NCI-H2171 treated with DMSO at 0.1 percent for 48 hours (cell line): ENCODE measurements around the gene FOCAD.
A peak's percentile ranks its signal among the peaks of the same experiment; 100 is the strongest.
"Not testable (repeated sequence)": the region's sequence is repeated elsewhere in the genome, so short reads cannot be mapped to it uniquely, and the experiment has no call there.

ENCODE experiments used
- DNase-seq: peaks from one replicate; lab custom pipeline; 2025; lab: John Stamatoyannopoulos, UW

The FOCAD gene

DNA sequence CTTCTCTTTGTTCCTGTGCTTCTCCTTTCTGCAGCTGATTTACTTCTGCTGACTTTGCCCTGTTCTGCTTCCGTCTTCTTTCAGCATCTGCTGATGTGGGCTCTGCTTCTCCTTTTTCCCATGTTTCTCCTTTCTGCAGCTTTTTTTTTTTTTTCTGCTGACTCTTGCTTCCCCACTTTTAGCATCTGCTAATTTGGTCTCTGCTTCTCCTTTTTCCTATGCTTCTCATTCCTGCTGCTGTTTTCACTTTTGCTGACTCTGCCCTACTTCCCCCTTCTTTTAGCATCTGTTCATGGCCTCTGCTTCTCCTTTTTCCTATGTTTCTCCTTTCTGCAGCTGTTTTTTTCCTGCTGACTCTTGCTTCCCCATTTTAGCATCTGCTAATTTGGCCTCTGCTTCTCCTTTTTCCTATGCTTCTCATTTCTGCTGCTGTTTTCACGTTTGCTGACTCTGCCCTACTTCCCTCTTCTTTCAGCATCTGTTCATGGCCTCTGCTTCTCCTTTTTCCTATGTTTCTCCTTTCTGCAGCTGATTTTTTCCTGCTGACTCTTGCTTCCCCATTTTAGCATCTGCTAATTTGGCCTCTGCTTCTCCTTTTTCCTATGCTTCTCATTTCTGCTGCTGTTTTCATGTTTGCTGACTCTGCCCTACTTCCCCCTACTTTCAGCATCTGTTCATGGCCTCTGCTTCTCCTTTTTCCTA, 289.3 kb downstream of the FOCAD start:
- DNase-seq = not testable (repeated sequence)

DNA sequence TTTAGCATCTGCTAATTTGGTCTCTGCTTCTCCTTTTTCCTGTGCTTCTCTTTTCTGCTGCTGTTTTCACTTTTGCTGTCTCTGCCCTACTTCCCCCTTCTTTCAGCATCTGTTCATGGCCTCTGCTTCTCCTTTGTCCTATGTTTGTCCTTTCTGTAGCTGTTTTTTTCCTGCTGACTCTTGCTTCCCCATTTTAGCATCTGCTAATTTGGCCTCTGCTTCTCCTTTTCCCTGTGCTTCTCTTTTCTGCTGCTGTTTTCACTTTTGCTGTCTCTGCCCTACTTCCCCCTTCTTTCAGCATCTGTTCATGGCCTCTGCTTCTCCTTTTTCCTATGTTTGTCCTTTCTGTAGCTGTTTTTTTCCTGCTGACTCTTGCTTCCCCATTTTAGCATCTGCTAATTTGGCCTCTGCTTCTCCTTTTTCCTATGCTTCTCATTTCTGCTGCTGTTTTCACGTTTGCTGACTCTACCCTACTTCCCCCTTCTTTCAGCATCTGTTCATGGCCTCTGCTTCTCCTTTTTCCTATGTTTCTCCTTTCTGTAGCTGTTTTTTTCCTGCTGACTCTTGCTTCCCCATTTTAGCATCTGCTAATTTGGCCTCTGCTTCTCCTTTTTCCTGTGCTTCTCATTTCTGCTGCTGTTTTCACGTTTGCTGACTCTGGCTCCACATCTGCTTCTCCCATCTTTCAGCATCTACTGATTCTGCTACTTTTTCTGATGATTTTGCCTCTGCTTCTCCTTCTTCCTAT, 290.3 kb downstream of the FOCAD start:
- DNase-seq = not testable (repeated sequence)

DNA sequence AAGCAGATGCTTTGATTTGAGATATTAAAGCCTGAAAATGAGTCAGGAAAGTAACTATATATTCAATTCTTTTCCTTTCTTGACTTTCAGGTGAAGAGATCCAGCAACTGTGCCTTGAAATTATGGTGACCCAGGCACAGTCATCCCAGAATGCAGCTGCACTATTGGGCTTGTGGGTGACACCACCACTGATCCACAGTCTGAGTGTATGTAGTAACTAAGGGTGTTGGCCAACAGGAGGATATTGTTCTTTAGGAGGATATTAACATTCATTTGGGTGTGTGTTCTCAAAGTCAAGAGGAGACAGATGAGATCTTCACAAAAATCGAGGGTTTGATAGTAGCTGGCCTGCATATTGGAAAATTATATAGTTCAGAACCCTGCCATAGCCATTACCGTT, 294.2 kb downstream of the FOCAD start:
- no peak for DNase-seq

DNA sequence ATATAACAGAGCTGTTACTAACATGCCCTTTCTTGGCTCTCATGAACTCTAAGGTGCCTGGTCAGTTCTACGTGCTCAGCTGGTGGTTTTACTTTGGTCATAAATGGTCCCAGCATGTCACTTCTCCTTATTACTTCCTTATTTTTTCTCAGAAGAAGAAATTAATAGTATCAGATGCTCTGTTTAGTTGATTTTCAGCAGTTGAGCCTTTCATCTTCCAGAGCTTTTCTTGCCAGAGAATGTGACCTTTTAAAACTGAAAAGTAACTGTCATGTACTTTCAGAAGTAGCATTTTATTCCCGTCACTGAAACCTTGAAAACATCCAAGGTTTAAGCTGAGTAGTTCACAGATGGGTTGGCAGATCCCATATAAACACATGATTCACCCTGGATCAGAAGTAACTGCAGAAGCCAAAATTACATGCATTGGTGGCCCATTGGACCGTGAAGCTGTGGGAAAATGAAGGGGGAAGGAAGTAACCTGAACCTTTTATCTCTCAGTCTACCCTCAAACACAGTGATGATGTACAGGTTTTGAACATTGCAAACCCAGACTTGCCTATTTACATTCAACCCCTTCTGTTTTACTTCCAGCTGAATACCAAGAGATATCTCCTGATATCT, 296.9 kb downstream of the FOCAD start:
- peak; percentile 74 for DNase-seq

DNA sequence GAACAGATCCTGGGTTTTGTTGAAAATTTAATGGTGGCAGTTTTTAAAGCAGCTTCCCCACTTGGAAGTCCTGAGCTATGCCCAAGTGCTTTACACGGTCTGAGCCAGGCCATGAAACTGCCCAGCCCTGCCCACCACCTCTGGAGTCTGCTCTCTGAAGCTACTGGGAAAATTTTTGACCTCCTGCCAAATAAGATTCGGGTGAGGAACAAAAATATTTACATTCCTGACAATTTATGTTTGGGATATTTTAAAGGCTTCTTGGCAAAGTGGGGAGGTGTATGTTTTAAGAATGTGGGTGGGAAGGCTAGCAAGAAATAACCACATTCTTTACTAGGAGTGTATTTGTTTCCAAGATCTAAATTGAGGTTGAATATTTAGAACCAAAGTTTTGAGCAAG, 297.4 kb downstream of the FOCAD start:
- no peak for DNase-seq

DNA sequence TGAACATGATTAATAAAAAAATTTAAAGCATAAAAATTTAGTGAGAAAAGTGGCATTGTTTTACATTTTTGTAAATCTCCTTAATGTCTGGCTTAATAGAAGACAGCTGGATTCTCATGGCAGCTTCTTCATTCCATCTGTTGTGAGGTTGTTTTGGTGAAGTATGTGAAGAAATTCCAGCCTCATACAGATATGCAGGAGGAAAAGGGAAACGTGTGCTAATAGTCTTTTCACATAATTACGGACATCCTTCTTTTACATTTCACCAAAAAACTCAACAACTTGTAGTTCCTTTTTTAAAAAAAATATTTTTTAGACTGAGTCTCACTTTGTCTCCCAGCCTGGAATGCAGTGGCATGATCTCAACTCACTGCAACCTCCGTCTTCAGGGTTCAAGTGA, 300.4 kb downstream of the FOCAD start:
- DNase-seq = no peak

DNA sequence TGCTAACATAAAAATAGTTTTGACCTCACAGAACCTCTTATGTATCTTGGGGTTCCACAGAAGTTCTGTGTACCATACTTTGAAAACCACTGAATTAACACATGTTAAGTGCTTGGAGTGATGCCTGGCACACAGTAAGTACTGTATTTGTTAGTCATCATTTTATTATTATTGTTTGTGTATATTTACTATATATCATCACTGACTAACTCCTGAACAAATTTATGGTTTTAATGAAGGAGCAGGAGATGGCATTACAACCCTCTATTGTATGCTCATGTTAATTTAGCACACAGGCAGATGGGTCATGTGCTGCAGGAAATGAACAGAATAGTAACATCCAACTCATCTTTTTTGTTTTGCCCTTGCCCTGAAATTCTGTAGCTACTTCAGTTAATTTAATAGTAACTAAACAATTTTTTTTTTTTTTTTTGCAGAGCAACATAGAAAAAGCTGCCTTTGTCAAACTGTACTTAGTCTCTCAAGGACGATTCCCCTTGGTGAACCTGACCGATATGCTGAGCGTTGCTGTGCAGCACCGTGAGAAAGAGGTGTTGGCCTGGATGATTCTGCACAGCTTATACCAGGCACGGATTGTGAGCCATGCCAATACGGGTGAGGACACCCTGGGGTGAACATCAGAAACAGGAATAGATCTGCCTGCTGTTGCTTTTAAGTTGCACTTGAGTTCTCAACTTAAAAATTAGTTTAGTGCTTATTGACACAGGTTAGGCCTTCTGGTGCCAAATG, 302.0 kb downstream of the FOCAD start:
- no peak for DNase-seq

DNA sequence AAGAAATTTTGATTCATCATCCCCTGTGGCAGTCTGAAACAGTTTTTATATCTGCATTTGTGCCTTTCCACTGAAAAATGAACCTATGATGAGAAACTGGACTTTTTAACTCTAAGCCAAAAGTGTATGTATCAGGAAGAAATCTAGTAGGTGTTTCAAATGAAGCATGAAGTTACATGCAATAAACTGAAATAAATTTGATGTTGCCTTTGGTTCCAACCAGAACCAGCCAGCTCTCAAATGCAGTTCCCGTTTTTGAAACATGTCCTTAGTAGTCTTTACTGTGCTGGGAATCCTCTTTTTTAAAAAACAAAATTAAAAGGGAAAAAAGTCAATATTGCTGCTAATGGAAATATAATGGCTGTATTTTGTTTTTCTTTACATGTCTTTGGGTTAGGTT, 303.5 kb downstream of the FOCAD start:
- no peak for DNase-seq

DNA sequence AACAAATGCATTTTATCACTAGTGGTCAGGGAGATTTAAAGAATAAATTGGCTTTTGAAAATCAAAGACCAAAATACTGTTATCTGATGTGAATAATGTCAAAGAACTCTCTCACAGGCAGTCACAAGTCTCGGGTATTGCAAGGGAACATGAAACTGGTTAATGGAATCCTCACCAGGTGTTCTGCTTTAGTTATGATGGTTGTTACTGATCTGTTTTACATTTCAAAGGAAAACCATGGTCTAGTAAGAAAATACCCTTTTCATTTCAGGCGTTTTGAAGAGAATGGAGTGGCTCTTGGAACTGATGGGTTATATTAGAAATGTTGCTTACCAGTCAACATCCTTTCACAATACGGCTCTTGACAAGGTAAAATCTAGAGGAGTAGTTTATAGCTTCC, 304.0 kb downstream of the FOCAD start:
- DNase-seq = no peak

DNA sequence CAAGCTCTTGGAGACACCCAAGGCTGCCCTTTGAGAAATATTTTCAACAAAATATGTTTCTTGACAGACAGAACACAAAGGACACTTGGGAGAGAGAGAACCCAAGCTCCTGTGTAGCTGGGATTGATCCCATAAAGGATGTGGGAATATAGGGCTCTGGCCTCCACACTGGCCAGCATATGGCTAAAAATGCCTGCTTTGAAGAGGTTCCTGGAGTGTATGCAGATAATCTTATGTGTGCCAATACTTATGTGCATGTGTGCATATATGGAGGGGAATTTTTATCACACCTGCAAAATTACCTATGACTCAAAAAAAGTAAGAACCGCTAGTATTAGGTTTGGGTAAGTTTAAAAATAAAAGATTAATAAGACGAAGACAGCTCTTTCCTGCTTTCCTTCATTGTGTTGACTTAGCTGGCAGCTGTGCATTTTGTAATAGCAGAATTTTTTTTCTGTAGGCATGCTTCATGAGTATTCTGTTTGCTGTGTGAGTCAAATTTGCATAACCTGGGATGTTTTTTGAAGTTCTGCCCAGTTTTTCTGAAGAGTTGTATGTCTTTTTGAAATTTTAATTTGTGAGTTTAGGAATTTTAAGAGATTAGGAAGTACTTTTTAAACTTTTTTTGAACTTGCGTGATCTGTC, 304.7 kb downstream of the FOCAD start:
- no peak for DNase-seq

DNA sequence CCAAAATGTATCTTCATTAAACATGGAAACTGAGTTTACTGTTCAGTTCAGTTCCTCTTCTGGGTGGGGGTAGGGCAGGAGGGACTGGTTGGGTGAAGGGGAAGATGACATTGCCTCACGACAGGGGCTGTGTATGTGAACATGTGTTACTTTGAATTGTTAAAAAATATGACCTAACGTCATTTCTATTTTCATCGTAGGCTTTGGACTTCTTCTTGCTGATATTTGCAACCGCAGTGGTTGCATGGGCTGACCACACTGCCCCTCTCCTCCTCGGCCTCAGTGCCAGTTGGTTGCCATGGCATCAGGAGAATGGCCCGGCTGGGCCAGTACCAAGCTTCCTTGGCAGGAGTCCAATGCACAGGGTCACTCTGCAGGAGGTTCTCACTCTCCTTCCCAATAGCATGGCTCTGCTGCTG, 305.9 kb downstream of the FOCAD start:
- DNase-seq = no peak

DNA sequence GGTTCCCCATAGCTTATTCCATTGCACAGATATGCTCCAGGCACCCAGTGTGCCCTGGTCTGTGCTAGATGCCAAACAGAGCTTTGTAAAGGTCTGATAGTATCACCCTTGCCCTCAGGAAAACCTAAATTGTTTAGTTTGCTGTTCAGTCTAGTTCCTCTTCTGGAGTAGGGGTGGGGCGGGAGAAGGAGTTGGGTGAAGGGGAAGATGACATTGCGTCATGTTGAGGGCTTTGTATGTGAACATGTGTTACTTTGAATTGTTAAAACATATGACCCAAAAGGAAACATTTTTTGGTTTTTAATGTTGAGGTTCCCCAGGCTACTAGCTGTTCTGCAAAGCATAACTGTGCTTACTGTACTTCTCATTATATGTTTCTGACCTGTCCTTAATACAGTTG, 306.8 kb downstream of the FOCAD start:
- no peak for DNase-seq

DNA sequence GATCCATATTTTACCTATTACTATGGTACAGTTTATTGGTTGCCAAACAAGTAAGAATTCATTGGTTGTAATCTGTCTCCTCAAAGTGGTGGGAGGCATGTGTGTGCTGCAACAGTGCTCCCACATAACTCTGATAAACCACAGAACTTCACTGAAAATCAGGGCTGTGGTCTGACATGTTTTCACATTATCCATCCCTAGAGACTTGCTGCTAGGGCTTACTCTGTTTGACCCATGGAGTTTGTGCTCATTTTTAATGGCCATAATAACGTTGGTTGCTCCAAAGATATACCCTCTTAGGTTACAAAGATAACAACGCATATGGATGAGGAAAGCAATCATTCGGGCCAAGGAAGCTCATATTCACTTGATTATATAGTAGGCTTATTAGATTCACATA, 310.4 kb downstream of the FOCAD start:
- DNase-seq = no peak

DNA sequence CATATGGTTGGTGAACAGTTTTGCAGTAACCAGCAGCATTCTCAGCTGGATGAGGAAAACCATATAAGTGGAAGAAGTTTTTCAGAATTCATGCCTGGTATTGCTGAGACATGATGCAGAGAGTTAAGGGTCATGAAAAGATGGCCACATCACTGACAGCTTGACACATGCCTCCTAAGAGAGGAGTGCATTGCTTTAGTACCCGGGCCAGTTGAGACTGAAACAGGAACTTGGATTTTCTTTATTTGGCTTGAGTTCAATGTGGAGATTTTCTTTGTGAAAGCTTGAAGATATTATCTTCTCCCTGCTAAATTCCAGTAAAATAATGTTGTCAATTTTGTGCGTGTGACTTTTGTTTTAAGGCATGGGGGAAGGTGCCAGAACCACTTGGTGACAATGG, 311.6 kb downstream of the FOCAD start:
- DNase-seq = no peak

DNA sequence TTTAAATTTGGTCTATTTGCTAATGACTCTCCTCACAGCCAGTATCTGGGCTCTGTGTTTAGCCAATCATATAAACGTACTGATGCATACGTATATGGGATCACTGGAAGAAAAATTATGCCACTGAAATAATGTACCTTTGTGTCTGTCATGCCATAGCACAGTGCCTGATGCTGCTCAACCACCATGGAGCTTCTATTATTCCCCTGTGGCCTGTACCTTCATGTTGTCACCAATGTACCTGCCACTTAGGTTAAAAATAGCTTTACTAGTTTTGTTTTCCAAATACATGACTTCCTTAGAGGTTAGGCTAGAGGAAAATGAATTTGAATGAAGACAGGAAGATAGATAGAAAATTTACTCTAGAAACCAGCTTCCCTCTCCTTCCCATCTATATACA, 312.8 kb downstream of the FOCAD start:
- DNase-seq = no peak

DNA sequence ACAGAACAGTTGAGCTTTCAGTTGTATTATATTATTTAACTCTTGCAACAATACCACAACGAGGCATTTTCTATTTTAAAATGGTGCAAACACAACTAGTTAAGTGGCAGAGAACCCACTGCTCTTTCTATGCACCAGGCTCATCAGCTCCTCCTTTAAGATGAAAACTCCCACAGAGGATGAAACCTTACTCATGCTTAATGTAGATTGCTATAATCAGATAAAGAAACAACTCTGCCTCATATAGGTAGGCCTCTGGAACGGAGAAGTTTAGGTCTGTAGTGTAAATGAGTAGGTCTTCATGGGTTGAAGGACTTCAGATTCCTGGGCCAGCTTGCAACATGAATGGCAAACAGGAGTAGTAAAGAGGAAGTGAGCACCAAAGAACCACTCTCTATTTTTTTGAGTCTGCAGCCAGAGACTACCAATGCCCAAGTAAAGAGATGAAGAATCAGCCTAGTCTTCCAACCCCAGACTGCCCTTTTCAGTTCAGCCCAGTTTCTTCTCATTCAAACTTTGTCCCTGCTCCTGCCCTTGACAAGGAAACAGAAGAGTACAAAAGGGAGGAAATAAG, 313.5 kb downstream of the FOCAD start:
- DNase-seq = no peak

DNA sequence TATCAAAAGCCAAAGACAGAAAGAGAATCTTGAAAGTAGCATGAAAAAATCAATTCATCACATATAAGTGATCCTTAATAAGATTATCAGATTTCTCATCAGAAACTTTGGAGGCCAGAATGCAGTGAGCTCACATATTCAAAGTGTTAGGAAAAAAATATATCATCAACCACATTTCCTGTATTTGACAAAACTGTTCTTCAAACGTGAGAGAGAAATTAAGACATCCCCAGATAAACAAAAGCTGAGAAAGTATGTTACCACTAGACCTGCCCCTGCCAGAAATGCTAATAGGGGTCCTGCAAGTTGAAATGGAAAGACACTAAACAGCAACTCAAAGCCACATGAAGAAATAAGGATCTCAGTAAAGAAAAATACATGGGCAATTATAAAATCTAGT, 317.5 kb downstream of the FOCAD start:
- no peak for DNase-seq

DNA sequence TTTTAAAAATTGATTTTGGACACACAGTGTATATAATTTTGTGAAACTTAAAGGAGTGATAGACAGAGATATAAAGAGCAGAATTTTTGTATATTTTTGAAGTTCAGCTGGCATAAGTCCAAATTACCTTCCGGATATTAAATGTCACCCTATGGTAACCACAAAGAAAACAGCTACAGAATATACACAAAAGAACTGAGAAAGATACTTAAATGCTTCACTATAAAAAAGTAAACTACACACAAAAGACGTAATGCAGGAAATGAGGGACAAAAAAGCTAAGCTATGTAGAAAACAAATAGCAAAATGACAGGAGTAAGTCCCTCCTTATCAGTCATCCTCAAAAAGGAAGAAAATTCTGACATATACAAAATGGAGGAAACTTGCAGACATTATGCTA, 318.0 kb downstream of the FOCAD start:
- DNase-seq = peak; percentile 3

DNA sequence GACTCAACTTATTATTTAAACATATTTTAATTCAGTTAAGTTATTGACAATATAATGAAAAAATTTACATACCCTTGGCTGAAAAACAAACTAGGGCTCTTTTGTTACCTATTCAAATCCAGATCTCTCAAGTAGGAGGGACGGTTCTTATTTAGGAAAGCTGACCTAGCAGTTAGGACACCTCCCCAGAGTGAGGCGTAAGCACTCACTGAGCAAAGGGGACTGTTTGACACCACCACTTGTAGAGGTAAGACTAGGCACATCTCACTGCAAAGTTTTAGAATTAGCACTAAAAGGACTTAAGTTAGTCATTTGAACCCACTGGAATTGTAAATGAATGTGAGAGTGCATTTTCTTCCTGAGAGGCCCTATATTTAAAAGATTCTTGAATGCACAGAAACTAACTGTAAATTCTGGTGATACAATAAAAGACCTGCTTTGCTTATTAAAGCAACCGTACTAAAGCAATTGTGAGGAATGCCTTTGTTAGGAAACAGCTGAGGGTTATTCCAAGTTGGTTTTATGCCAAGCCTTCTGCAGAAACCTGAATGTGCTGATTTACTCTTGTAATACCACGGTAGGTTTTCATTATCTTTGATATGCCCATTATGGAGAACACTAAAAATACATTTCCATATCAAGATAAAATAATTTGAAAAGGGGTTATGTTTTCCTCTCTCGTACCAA, 331.2 kb downstream of the FOCAD start:
- DNase-seq = no peak

DNA sequence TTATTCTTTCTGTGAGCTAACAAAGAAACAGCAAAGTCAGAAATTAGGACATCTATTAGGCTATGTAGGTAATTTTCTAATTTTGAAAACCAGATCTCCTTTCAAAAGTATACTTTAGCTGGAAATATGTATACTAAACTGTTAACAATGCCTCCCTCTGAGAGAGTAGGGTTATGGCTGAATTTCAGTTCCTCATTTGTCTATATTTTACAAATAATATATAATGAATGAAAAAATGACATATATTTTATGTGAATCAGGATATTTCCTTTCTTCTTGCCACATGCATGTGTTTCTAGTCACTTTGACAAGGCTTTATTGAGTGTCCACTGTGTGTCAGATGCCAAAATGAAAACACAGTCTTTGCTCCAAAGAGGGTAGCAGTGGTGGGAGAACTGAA, 331.9 kb downstream of the FOCAD start:
- no peak for DNase-seq
